Effector CD8-positive, alpha-beta T cell (primary cell): ENCODE measurements around the gene CREBBP.

Experiments used
- DNase-seq: peaks from one replicate; lab custom pipeline; 2025; lab: John Stamatoyannopoulos, UW

Gene CREBBP

GRCh38 chr16:3797904-3798811 lies 82.4 kb downstream of the CREBBP start:
- DNase-seq, result no peak

DNA sequence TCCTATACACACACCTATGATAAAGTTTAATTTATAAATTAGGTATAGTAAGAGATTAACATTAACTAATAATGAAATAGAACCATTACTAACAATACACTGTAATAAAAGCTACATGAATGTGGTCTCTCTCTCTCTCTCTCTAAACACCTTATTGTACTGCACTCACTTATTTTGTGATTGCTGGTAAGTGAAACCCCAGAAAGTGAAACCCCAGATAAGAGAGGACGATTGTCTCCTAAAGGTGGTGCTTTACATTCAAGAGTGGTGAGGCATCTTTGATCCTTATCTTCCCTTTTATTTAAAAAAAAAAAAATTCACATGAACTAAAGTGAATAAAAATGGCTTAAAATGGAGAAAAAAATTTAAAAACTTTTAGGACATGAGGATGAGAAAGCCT lies 83.0 kb downstream of the CREBBP start:
- no peak for DNase-seq

GRCh38 chr16:3793161-3793576 lies 87.3 kb downstream of the CREBBP start:
- DNase-seq, result no peak

GRCh38 chr16:3792472-3793012 lies 88.0 kb downstream of the CREBBP start:
- no peak for DNase-seq

GRCh38 chr16:3791701-3792100 lies 88.8 kb downstream of the CREBBP start:
- no peak for DNase-seq

DNA sequence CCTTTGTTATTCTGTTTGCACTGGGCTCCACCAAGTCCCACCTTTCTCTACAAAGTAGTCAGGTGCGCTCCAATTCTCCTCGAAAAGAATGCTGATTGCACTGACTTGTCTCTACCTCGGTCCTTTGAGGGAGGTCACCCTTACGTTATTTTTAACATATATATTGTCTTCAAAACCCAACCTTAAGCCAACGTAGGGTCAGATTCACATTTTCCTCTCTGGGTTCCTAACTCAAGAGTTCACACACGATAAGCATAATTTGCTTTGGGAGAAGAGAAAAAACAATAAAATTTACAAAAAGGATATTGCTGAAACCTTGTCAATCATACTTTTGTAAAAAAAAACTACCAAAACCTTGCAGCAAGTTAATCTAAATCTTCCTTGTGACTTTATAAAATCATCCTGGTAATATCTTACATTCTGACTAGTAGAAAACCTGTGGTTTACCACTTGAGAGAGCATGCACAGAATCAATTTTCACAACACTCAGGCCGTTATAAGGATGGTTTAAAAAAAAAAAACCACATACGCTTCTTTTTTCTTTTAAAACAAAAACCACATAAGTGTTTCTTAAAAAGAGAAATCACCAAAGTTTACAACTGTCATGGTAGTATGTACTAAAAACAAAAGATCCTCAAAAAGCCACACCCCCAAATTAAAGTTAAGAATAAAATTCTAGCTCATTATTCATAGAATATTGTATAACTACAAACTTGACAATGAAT lies 91.0 kb downstream of the CREBBP start:
- DNase-seq, result no peak

- DNase-seq, result no peak
Measured at GRCh38 chr16:3788711-3789374, 91.7 kb downstream of the CREBBP start.

DNA sequence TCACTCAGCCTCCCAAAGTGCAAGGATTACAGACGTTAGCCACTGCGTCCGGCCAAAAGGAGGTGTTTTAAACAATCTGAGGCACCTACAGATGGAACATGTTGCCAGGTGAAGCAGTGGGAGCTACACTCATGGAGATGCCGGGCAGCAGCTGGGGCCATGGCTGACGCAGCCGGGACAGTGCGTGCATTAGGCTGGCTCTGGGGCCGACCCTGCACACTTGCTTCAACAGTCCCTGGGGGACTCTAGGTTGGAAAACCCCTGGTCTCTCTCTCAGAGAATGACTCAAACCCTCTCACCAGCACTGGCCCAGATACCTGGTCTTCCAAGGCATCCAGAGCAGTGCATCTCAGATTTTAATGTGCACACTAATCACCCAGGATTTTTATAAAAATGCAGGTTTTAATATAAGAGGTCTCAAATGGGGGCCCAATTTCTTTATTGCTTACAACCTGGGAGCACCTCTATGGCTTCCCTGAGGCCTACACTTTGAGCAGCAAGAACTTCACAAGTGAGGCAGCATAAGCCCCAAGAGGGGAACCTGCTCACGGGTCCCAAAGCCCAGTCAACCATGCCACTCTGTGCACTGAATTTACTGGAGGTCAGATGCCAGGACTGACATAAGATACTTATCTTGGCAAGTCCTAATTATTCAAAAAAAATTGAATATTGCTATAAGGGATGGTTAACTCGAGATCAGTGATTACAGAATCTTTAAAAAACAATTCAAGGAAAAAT lies 92.4 kb downstream of the CREBBP start:
- DNase-seq, result no peak

GRCh38 chr16:3785413-3785812 lies 95.1 kb downstream of the CREBBP start:
- DNase-seq, result no peak

DNA sequence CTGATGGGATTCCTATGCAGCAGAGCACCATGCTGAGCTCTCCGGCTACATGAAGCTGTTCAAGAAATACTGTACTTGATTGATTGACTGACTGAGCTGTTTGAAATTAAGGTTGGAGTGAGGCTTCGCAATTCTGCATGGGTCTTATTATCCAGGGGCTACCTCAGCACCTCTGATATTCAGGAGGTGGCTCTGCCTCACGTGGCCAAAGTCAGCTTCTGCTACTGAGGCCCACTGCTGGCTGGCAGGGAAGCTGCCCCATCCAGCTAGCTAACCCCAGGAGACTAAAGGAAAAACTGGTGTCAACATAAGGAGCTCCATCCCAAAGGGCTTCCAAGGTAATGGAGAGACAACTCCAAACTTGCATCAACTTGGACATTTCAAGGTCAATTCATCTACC lies 97.0 kb downstream of the CREBBP start:
- no peak for DNase-seq

DNA sequence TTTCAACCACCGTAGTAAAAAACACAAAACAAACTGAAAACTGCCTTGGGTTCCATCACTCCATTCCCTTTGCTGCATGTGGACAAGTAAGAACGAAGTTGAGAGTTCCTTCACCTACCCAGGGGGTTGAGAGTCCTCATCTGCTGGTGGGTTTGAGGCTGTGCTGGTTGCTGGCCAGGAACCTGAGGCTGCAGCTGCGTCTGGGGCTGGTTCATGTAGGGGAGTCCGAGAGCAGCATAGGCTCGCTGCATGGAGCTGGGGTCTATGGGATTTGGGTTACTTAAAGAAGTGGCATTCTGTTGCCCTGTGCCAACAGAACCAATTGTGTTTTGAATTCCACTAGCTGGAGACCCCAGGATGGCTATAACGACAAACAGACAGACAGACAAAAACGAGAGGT lies 97.9 kb downstream of the CREBBP start:
- no peak for DNase-seq

GRCh38 chr16:3781421-3781820 lies 99.1 kb downstream of the CREBBP start:
- no peak for DNase-seq

- DNase-seq, result no peak
Measured at GRCh38 chr16:3780570-3780969, 99.9 kb downstream of the CREBBP start.

DNA sequence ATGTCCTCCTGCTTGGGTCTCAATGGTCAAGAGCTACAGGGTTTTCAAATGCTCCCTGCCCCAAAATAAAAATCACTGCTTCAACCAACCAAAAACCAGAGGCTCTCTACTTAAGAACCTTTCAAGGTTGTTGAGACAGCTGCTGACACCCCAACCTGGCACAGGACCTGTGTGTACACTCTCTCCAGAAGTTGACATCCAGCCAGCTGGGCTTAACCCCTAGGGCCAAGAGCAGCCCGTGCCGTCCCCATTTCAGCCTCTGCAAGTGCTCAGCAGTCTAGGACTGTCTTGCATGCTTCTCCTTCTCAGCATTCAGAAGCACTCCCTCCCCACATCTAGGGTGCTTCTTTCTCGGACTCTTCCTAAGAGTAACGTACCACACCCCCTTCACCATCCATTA lies 104.2 kb downstream of the CREBBP start:
- DNase-seq, result no peak

GRCh38 chr16:3774819-3775218 lies 105.7 kb downstream of the CREBBP start:
- DNase-seq, result no peak

DNA sequence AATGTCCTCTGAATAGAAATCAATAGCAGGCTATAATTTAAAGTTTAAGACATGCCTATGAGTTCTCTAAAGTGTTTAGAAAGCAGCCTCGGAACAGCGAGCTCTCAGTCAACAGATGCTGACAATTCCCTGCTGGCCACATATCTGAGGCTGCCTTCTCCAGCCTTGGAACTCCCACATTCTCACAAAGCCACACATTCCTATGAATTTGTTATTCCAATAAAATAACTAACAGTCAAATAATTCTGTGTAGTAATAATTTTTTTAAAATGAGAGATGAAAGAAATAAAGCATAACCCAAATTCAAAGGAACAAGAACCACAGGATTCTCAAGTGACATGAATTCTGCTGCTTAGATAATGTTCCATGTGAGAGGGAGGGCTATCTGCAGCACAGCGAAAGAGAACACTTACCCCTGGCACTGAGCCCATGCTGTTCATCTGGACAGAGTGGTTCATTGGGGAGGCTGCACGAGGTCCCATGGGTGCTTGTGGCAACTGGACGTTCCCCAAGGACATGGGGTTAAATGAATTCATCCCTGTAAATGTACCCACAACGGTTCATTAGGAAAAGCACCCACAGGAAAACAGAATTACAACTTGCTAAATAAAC lies 106.3 kb downstream of the CREBBP start:
- no peak for DNase-seq

GRCh38 chr16:3773663-3774062 lies 106.8 kb downstream of the CREBBP start:
- DNase-seq, result no peak

- DNase-seq, result no peak
Measured at GRCh38 chr16:3771513-3771912, 109.0 kb downstream of the CREBBP start.

- no peak for DNase-seq
Measured at GRCh38 chr16:3770530-3770929, 110.0 kb downstream of the CREBBP start.

GRCh38 chr16:3769942-3770341 lies 110.6 kb downstream of the CREBBP start:
- DNase-seq, result no peak

GRCh38 chr16:3769013-3769412 lies 111.5 kb downstream of the CREBBP start:
- DNase-seq, result no peak
